HG02943 (cell line): ENCODE measurements around the gene SAMSN1.
"Not testable (repeated sequence)": the region's sequence is repeated elsewhere in the genome, so short reads cannot be mapped to it uniquely, and the experiment has no call there.

ENCODE experiments used
- ATAC-seq: cut with Tn5 transposase; IDR thresholded peaks from one replicate; pipeline ENCODE4 v1.9.1; 2021; ENCODE audit warnings: mild to moderate bottlenecking, low read depth, moderate library complexity; ENCODE audit not compliant: unreplicated experiment

The SAMSN1 gene

DNA sequence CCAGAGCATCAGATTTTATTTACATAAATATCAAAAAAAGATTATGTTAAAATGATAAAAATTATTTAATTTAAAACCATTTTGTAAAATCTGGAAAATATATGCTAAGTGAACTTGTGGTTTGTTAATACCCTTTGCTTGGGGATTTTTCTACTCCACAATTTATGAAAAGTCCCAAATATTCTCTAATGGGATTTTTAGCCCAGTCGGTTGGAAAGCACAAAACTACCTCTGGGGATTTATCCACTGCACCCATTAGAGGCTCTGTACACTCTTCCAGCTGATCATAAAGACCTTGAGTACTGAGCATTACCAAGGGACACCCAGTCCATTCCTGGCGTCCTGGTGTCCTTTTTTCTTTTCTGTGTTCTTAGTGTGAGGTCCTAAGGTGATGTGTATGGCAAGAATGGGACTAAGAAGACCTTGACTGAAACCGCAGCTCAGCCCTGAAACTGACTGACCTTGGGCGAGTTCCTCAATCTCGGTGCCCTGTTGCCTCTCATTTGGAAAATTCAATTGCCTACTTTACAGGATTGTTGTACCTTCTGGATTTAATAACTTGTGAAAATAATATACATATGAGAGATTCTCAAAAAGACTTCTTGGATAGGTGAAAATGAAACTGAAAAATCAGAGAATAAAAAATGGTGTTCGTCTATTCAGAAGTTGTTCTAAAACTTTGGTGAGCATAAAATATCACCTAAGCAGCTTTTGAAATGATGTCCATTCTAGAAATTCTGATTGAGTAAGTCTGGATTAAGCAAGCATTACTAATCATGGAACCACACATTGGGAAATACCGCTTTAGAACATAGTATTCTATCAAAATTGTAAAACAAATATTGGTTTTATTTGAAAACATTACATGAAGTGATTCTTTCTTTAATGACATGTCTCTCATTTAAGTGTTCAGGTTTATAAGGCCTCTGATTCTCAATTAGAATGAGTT, 21.5 kb upstream of the SAMSN1 start:
- no peak for ATAC-seq

DNA sequence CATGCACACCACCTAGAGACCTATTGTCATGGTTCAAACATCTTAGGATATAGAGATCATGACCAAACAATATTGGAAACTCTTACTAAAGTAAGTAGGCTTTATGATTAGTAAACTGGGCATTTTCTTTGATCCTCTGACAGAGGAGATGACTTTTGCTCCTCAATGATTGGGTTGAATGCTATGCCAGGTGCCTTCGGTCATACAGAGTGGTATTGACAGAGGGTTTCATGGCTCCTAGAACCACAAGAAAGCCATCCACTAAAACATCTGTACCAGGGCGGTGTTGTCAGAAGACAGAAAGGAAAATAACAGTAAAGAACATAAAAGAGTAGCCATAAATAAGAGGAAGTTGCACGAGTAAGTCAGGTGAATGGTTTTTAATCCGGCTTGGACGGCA, 20.8 kb upstream of the SAMSN1 start:
- ATAC-seq: no peak

DNA sequence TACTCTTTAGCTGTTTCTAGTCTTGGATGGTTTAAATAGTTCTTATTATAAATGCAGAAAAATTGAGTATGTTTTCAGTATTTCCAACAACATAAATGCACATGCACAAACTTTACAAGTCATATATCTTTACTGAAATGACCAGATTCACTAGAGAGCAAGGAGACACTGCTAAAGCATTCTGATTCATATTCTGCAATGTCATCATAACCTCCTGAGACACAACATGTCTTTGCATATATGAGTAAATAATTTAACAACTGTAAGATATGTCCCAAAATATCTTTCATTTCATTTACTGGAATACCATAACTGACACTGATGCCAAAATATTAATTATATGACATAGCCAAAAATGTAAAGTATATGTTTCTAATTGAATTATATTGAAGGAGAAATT, 16.8 kb upstream of the SAMSN1 start:
- no peak for ATAC-seq

DNA sequence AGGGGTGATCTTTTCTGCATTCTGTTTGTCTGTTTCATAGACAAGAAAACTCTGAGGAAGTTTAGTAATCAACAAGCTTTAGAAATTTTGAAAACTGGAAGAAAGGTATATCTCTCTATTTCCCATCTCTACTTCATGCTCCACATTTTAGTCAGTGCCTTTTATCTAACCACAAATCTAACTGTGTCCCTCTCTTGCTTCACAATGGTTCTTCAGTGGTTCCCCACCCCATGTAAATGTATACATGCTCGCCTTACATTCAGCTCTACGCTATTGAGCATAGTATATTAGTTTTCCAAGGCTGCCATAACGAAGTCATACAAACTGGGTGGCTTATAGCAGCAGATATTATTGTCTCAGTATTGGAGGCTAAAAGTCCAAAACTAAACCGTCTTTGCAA, 14.4 kb upstream of the SAMSN1 start:
- no peak for ATAC-seq

DNA sequence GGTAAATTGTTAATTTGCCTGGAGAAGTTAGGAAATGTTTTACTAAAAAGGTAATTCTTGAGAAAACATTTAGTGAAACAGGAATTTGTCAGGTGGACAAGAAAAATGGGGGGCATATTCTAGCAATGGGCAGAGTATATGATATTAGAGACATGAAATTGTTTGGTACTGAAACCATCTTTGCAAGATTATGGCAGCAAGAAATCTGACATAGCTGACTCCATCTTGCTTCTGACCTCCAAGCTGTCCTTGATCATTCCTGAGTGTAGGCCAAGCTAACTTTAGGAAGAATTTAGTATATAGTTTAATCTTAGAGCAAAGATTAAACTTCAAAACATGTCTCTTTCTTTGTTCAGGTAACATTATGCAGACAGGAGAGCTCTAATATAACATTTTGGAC, 14.0 kb upstream of the SAMSN1 start:
- no peak for ATAC-seq

DNA sequence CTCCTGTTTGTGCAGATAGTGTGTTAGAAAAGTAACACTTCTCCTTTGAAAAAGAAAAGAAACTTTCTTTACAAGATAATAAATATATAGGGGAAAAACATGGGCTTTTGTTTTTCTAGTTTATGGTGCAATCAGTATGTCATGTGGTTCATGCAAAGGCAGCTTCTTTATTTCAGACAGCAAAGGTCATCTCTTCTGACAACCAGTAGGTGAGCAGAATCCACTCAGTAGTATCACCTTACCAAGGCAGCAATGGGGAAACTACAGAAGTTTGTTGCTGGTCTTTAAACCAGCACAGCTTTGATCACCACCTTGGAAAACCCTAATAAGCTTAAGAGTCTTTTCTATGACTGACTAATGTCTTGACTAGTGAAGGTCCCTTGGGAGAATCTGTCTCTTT, 13.0 kb upstream of the SAMSN1 start:
- no peak for ATAC-seq

DNA sequence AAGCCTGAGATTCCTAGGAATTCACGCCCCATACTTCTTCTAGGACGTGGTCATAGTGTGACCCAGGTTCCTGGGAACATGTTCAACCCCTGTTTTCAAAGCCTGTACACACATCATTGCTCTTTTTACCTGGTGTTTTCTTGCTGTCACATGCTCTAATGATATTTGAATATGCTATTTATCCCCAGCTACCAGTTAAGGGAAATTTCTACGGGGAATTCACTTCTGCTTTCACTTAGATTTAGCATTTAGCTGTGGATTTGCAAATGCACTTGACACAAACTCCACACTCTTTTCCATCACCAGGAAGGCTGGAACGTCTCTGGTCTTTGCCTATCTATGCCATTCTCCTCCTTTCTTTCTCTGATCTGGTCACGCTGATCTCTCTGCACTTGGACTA, 11.3 kb upstream of the SAMSN1 start:
- no peak for ATAC-seq

DNA sequence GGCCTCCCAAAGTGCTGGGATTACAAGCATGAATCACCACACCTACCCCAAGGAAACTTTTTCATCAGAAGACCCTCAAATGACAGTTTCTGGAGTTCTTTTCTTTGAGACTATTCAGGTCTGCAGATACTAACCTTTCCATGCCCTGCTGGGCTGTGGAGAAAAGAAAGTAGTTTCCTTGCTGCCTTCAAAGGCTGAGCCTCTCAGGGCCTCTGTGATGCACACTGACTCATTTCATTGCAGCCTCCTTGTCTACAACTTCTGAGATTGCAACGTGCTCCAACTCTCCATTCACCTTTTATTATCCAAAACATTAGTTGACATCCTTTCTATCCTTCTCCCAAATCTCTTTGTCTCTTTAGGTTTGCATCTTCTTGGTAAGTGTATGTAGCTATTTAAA, 8.8 kb upstream of the SAMSN1 start:
- ATAC-seq: no peak

DNA sequence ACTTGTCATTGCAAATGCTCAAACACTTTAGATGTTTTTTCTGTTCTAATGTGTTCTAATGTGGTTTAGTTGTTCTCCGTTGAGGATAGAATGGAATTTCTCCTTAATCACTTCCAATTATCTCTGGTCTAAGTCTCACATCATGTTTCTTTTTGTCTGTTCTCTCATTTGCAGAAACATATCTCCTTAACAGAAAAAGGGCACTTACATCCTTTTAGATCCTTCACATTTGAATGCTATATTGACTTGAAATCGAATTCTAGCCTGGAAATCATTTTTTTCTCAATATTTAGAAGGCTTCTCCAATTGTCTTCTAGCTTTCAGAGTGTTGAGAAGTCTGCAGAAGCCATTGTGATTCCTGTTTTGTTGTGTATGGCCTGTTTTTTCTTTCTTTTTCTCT, 7.3 kb upstream of the SAMSN1 start:
- ATAC-seq: no peak

DNA sequence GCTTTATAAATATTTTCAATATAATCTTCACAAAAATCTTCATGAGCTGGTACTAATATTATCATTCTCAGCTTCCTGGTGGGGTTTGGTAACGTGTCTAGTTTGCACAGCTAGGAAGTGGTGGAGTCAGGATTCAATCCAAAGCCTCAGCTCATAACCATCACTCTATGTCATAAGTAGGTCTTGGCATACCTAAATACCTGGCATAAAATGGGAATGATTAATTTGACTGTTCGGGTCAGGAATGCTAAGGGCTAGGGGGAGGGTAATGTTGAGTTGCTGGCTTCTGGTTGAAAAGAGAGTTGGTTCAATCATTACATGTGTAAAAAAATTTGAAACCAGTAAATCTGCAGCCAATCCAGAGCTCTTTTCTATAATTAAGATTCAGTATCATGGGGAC, 5.6 kb upstream of the SAMSN1 start:
- no peak for ATAC-seq

DNA sequence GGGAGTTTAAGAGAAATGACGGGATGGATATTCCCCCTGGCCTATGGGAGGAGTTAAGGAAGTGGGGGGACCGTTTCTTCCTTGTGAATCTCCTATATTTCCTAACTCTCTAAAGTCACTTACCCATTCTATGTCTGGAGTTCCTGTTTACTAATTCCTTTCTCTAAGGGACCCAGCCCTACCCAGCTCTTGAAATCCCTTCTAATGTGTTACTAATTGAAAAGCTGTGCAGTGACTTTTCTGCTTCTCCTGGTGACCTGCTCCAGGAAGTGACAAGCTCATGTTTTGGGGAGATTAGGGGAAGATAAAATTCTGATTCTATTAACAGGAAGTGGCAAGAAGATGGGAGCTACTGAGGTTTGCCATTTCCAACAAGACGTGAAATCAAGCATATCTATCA, 4.0 kb upstream of the SAMSN1 start:
- ATAC-seq: no peak

DNA sequence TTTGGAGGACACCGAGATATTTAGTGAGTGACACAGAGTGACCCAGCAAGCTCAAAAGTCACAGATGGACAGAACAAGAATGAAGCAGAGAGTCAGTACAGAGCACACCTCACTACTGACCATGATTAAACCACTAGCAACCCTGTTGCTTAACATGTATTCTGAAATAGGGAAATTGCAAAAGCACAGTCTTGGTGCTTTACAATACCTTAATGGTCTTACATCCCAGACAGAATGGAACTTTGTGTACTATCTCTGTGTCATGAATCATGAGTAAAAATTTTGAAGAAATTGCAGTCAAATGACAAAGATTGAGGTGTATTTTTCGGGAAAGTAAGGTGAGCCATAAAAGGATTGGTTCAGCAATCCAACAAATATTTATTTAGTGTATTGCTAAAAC, 2.7 kb upstream of the SAMSN1 start:
- ATAC-seq: no peak

DNA sequence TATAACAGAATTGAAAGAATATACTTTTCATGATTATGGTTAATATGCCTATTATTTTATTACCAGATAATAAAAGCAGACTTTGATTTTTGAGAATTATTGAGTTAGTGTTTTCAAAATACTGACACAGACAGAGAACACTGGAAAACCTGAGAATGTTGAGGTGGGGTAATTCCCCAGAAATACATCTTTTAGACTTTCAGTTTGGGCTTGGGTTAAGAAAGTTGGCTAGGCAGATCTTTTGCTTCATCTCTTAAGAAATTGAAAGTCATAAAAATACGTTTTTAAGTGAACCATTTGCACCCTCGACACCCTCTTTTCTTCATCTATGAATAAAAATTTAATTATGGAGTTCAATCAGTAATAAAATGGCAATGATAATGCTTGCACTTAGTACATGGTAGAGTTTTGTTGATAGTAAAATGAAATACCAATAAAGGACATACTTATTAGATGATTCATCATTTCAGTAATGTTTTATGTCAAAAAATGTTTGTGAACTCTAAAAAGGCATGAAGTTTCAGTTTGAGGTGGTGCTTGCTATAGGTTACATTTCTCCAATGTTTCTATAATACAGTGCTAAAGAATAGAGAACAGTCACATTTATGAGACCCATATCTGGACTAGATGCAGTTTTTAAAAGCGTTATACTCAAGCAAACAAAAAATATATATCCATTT, 1.9 kb upstream of the SAMSN1 start:
- no peak for ATAC-seq

DNA sequence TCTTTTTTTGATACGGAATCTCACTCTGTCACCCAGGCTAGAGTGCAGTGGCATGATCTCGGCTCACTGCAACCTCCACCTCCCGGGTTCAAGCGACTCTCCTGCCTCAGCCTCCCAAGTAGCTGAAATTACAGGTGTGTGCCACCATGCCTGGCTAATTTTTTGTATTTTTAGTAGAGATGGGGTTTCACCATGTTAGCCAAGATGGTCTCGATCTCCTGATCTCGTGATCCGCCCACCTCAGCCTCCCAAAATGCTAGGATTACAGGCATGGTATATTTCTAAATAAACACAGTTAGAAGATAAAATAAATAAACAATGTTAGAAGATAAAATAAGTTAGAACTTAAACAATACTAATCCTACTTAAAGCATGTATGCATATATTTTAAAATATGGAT, 604 bp upstream of the SAMSN1 start:
- ATAC-seq: not testable (repeated sequence)

DNA sequence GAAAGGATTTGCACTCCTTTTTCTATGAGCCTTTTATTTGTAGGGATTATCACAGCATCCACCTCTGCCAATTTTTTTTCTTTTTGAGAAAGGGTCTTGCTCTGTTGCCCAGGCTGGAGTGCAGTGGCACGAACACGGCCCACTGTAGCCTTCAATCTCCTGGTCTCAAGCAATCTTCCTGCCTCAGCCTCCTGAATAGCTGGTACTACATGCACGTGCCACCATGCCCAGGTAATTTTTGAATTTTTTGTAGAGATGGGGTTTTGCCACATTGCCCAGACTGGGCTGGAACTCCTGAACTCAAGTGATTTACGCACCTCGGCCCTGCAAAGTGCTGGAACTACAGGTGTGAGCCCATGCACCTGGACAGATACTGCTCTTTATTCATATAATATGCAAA, 2.1 kb downstream of the SAMSN1 start:
- no peak for ATAC-seq

DNA sequence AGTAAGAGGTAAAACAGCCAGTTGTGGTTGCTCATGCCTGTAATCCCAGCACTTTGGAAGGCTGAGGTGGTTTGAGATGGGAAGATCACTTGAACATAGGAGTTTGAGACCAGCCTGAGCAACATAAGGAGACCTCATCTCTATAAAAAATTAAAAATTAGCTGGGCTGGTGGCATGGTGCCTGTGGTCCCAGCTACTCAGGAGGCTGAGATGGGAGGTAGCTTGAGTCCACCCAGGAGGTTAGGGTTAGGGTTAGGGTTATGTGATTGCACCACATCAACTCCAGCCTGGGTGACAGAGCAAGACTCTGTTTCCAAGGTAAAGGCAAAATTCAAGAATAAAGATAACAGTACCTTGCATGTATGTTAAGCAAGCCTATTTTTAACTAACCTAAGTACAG, 3.5 kb downstream of the SAMSN1 start:
- no peak for ATAC-seq

DNA sequence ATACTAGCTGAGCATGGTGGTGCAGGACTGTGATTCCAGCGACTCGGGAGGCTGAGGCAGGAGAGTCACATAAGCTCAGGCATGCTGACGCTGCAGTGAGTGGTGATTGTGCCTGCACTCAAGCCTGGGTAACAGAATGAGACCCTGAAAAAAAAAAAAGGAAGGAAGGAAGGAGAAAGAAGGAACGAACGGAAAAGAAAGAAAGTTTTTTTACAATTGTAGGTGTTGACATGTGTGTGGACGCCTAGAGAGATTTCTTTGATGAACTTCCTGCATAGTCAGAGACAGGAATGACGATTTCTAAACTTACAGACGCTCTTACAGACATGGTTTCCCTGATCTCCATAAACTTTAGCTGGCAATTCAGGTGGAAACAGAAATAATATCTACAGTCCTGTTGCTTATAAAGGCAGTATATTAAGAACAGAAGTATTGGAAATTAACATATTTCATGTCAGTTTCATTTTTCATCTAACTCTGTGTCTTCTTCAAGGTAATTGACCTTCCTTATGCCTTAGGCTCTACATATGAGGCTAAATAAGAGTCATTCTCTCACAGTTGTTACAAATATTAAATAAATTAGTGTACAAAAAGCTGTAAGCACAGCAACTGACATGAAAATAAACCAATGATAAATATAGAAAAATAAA, 4.1 kb downstream of the SAMSN1 start:
- ATAC-seq: no peak

DNA sequence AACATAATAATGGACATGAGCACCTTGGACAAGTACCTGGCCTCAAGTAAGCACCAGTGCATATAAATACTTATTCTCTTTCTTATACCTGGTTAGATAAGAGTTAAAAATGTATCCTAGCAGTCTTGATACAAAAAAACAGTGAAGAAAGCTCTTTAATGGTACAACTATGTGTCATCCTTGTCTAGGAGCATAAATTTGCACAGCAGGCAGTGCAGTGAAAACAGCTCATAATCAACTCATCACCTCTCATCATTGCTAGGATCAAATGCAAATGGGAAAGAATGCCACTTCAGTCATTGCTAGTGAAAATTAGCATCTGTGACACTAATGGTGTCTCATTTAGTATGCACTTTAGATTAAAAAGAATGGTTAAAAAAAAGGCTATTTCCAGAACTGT, 7.6 kb downstream of the SAMSN1 start:
- no peak for ATAC-seq

DNA sequence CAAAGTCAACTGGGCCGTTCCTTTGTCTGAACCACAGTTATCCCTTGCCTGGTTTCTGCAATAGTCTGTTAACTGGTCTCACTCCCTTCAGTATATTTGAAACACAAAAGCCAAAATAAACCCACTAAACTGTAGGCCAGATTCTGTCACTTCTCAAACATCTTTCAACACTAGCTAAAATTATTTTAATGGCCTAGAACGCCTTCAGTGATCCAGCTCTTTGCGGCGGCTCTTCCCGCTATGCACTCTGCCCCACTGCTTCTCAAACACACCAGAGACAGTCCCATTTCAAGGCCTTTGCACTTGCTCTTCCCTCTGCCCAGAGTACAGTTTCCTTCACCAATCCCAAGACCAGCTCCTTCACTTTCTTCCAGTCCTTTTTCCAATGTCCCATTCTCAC, 9.2 kb downstream of the SAMSN1 start:
- ATAC-seq: no peak

DNA sequence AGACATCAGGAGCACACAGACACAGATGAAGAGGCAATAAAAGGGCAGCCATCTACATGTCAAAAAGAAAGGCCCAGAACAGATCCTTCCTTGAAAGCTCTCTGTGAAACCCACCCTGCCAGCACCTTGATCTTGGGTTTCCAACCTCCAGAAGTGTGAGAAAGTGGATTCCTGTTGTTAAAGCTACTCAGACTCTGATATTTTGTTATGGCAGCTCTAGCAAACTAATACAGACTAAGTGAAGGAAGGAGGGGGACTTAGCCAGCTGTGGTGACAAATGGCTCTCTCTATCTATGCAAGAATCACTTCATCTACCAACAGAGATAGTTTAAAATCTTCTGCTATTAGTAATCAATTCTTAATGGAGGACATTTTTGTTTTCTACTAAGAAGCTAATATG, 10.4 kb downstream of the SAMSN1 start:
- no peak for ATAC-seq
